DND-41 (cell line): Measurements from ENCODE around the gene CSRP3.

Experiments
- EZH2 ChIP-seq: IDR thresholded peaks from 3 replicates; pipeline ENCODE4 v1.6.1; 2012; ENCODE audit warnings: borderline replicate concordance, low read depth, mild to moderate bottlenecking, moderate library complexity, low read length, inconsistent platforms; ENCODE audit not compliant: severe bottlenecking
- TF ChIP-seq, protein P1 (sequence below): IDR thresholded peaks from 2 replicates; pipeline ENCODE4 v1.5.1; 2012; ENCODE audit warnings: borderline replicate concordance, low read length, moderate library complexity, mild to moderate bottlenecking; ENCODE audit not compliant: poor library complexity, severe bottlenecking; ENCODE audit errors: extremely low read depth

DNA sequence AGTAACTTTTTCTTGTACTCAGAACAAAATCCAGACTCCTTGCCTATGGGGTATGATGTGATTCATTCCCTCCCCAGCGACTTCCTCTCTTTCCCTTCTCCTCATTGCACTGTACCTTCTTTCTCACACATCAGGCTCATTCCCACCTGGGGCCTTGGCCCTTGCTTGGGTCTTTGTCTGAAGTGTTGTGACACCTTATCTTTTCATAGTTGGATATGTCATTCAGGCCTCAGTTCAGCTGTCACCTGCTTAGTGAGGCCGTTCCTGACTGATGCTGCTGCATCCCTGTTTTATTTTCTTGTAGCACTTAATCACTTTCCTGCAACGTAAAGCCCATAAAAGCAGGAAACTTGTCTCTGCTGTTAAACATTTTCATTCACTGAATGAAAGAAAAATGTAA, 44.9 kb downstream of the CSRP3 start:
- TF ChIP-seq, protein P1, sequence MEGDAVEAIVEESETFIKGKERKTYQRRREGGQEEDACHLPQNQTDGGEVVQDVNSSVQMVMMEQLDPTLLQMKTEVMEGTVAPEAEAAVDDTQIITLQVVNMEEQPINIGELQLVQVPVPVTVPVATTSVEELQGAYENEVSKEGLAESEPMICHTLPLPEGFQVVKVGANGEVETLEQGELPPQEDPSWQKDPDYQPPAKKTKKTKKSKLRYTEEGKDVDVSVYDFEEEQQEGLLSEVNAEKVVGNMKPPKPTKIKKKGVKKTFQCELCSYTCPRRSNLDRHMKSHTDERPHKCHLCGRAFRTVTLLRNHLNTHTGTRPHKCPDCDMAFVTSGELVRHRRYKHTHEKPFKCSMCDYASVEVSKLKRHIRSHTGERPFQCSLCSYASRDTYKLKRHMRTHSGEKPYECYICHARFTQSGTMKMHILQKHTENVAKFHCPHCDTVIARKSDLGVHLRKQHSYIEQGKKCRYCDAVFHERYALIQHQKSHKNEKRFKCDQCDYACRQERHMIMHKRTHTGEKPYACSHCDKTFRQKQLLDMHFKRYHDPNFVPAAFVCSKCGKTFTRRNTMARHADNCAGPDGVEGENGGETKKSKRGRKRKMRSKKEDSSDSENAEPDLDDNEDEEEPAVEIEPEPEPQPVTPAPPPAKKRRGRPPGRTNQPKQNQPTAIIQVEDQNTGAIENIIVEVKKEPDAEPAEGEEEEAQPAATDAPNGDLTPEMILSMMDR, result no peak
- no peak for TF ChIP-seq EZH2
